Heart left ventricle (tissue), 16 donors: ENCODE measurements around the gene SCFD2. TPM values are rescaled to one million over a fixed set of nuclear protein-coding genes. Genes with fewer than 3 reads are reported as not detected.

ENCODE experiments used
- ATAC-seq, 4 donors: fragments of 200-7000 bp; cut with Tn5 transposase; one replicate each; pipeline ENCODE4 v1.9.1; 2020 to 2022; ENCODE audit warnings: moderate library complexity in 4 of 4, mild to moderate bottlenecking in 3 of 4, moderate number of reproducible peaks in 1 of 4
- DNase-seq, 5 donors: peaks; one replicate each; pipeline ENCODE4 v3.0.0-alpha.2; 2020
- H3K27ac ChIP-seq, 12 donors: fragments of 200-600 bp; sonication (generic) in 4 of 12; one replicate each; pipeline versions ENCODE4 v1.5.0 to v1.8.0; 2016 to 2022; ENCODE audit warnings: mild to moderate bottlenecking in 2 of 12
- H3K27me3 ChIP-seq, 9 donors: fragments of 200-600 bp; sonication (generic) in 2 of 9; one replicate each; pipeline versions ENCODE4 v1.5.1 to v1.8.0; 2016 to 2022; ENCODE audit warnings: mild to moderate bottlenecking in 3 of 9
- H3K36me3 ChIP-seq, 9 donors: fragments of 200-600 bp; sonication (generic) in 2 of 9; one replicate each; pipeline versions ENCODE4 v1.5.0 to v1.8.0; 2018 to 2022; ENCODE audit warnings: mild to moderate bottlenecking in 2 of 9
- H3K4me1 ChIP-seq, 12 donors: fragments of 200-600 bp; sonication (generic) in 4 of 12; one replicate each; pipeline versions ENCODE4 v1.5.0 to v1.8.0; 2016 to 2022; ENCODE audit warnings: mild to moderate bottlenecking in 3 of 12
- H3K4me3 ChIP-seq, 12 donors: fragments of 200-600 bp; sonication (generic) in 4 of 12; one replicate each; pipeline versions ENCODE4 v1.5.0 to v1.8.0; 2017 to 2022; ENCODE audit warnings: mild to moderate bottlenecking in 9 of 12, moderate library complexity in 4 of 12
- H3K9me3 ChIP-seq, 12 donors: fragments of 200-600 bp; sonication (generic) in 4 of 12; one replicate each; pipeline versions ENCODE4 v1.5.0 to v1.8.0; 2016 to 2022; ENCODE audit warnings: mild to moderate bottlenecking in 1 of 12
- POLR2A ChIP-seq, 2 donors: fragments of 450-650 bp; IDR thresholded peaks; one replicate each; pipeline ENCODE4 v1.6.1; 2017; ENCODE audit warnings: antibody characterized with exemption in 2 of 2, mild to moderate bottlenecking in 2 of 2, moderate library complexity in 2 of 2
- WGBS, 4 donors: extraction: QIAGEN DNeasy Blood & Tissue Kit in 2 of 4; methylation state at CpG; one replicate each; pipeline versions ENCODE4 v1.1.5 to v1.1.7; 2013 to 2018; 5-methylcytosine and 5-hydroxymethylcytosine counted together
- intact Hi-C, 10 donors: fragments of 100-400 bp; cut with DNase I; formaldehyde crosslinking; loops; one replicate each; pipeline versions ENCODE4 v1.11.1 to v1.14.2; 2022
- polyA plus RNA-seq, 2 donors: library from polyadenylated mRNA; stranded (reverse); fragments of 200-250 nt; gene quantifications; one replicate each; pipeline ENCODE4 v1.2.3, GENCODE V29; 2013
- total RNA-seq, 9 donors: library from RNA; depleted of rRNA in 2 of 9; stranded (reverse); fragments of >200 nt in 2 of 9; fragmentation: NEBNext Ultra II Directional in 3 of 9; extraction: Animal tissue kit (Norgen Biotek cat#: 25700) in 3 of 9; gene quantifications; one replicate each; pipeline versions ENCODE4 v1.1.0 to v1.2.4, GENCODE V29; 2016 to 2023
- TF ChIP-seq, protein P1 (sequence below), 12 donors: fragments of 200-600 bp; sonication (generic) in 4 of 12; IDR thresholded peaks; one replicate each; pipeline versions ENCODE4 v1.5.0 to v1.8.0; 2018 to 2022; ENCODE audit warnings: antibody characterized with exemption in 12 of 12, mild to moderate bottlenecking in 5 of 12
- donor health status: ischemic (EF 13 %, LVEDD 7.1; RV severe dilation, severe dysfunction).
- donor health status: healthy with polysubstance abuse.
- donor health status: DM: no; HTN: yes; CAD: no.
- donor health status: DM: no; HTN: no; CAD: no.
- donor health status: ischemic (EF 25% LVEDD 6.9; RV normal size, moderate dysfunction).
- donor health status: ischemic (EF 25% LVEDD 5.7; RV mildly dilated, moderate dysfunction).
- donor health status: healthy.
- donor health status: DM: yes; HTN: yes; CAD: no.
- donor health status: ischemic (EF 35%, LVEDD 5.7; RV mildly dilated, moderate dysfunction).
- donor health status: nonischemic (EF 11% LVEDD 7.7; RV severe dilation, severe dysfunction).
- donor health status: DM: yes; HTN: yes; CAD: no.
- donor health status: PGD.
- donor health status: ischemic (EF 29% LVEDD 5.4; RV normal size, mild dysfunction).
- donor health status: nonischemic (EF 23%, LVEDD 6.1; RV moderate dilation, normal function).

The SCFD2 gene
- total and polyA plus RNA-seq, 11 donors, result 3.7 to 14.0 (median 9.8) TPM

- DNase-seq, result peak in 4 of 5 donors; percentile 47 to 75 (median 62)
- no peak overlapping the region for H3K4me3 ChIP-seq
- H3K36me3 ChIP-seq, result peaks cover 0 to 22% (median 6%) of the 10 kb centered on the region in 9 donors
- ATAC-seq, result peak; percentile 53 to 67 (median 59)
- intact Hi-C loops, result loop anchor here in 4 of 10 donors (5.0 to 10.0 kb wide), 5 partner anchors 42 to 323 kb away; no protein-coding TSS in a partner anchor
- 40 to 63% (median 57%) methylated on average over 4 of the region's 4 CpGs for WGBS, 4 donors
- H3K27ac ChIP-seq, result peak overlapping the region in 5 of 12 donors; percentile 11 to 73 (median 59)
- no peaks in the 10 kb centered on the region for H3K27me3 ChIP-seq
- peaks cover 0 to 70% (median 42%) of the 10 kb centered on the region in 12 donors for H3K4me1 ChIP-seq
- TF ChIP-seq, protein P1, sequence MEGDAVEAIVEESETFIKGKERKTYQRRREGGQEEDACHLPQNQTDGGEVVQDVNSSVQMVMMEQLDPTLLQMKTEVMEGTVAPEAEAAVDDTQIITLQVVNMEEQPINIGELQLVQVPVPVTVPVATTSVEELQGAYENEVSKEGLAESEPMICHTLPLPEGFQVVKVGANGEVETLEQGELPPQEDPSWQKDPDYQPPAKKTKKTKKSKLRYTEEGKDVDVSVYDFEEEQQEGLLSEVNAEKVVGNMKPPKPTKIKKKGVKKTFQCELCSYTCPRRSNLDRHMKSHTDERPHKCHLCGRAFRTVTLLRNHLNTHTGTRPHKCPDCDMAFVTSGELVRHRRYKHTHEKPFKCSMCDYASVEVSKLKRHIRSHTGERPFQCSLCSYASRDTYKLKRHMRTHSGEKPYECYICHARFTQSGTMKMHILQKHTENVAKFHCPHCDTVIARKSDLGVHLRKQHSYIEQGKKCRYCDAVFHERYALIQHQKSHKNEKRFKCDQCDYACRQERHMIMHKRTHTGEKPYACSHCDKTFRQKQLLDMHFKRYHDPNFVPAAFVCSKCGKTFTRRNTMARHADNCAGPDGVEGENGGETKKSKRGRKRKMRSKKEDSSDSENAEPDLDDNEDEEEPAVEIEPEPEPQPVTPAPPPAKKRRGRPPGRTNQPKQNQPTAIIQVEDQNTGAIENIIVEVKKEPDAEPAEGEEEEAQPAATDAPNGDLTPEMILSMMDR (IDR thresholded peaks at IDR 0.05), result no peak
- no peak for TF ChIP-seq POLR2A (IDR thresholded peaks at IDR 0.05)
- H3K9me3 ChIP-seq, result no peaks in the 10 kb centered on the region
Measured at GRCh38 chr4:52870225-52870624, 495.6 kb downstream of the SCFD2 start.

DNA sequence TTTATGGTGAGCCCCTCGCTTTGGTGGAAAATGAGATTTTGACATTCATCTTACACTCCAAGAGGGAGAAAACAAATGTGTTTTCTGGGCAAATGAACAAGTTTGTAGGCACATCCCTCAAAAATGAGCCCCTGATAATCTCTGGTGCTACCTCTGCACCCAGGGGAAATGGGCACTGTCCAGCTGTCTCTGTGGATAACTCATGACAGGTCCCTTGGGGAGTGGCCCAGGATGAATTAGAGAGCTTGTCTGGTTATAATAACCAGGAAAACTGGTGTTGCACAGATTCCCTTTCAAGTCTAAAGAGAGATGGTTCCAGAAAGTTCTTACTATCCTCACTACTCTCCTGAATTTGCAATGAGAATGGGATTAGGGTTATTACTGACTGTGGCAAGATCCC lies 496.2 kb downstream of the SCFD2 start:
- 63 to 89% (median 83%) methylated on average over 1 of the region's 1 CpG for WGBS, 4 donors
- Histone ChIP-seq H3K4me3 (peak overlapping the region in 1 of 12 donors; percentile 6), H3K27me3 (no peaks in the 10 kb centered on the region), H3K36me3 (peaks cover 0 to 23% (median 6%) of the 10 kb centered on the region in 9 donors), H3K4me1 (peaks cover 0 to 76% (median 47%) of the 10 kb centered on the region in 12 donors), H3K9me3 (no peaks in the 10 kb centered on the region), H3K27ac (peak overlapping the region in 10 of 12 donors; percentile 34 to 81 (median 58))
- ATAC-seq (no peak), DNase-seq (no peak)
- no peak for TF ChIP-seq POLR2A (IDR thresholded peaks at IDR 0.05)
- TF ChIP-seq, protein P1 (IDR thresholded peaks at IDR 0.05), result no peak
- intact Hi-C loops, result loop anchor here (5.0 to 10.0 kb wide), 15 partner anchors 43 to 495 kb away; partner anchors contain the start of gene USP46 (in 1 of the 10)

- H3K27ac ChIP-seq, result peak overlapping the region in 10 of 12 donors; percentile 34 to 81 (median 58)
- no peaks in the 10 kb centered on the region for H3K9me3 ChIP-seq
- intact Hi-C loops, result loop anchor here (5.0 to 10.0 kb wide), 12 partner anchors 86 to 494 kb away; partner anchors contain the start of gene USP46 (in 1 of the 10)
- H3K36me3 ChIP-seq, result peaks cover 0 to 23% (median 6%) of the 10 kb centered on the region in 9 donors
- H3K4me3 ChIP-seq, result peak overlapping the region in 1 of 12 donors; percentile 6
- H3K27me3 ChIP-seq, result no peaks in the 10 kb centered on the region
- WGBS, 4 donors, result 20 to 46% (median 40%) methylated on average over 7 to 12 of the region's 12 CpGs
- peak; percentile 34 to 69 (median 55) for ATAC-seq
- peak; percentile 74 to 86 (median 81) for DNase-seq
- peaks cover 0 to 76% (median 47%) of the 10 kb centered on the region in 12 donors for H3K4me1 ChIP-seq
- TF ChIP-seq, protein P1 (IDR thresholded peaks at IDR 0.05), result no peak
- no peak for TF ChIP-seq POLR2A (IDR thresholded peaks at IDR 0.05)
Measured at GRCh38 chr4:52869196-52869595, 496.7 kb downstream of the SCFD2 start.

- H3K4me3 ChIP-seq, result no peak overlapping the region
Measured at GRCh38 chr4:52868133-52868532, 497.7 kb downstream of the SCFD2 start.

More at GRCh38 chr4:52868133-52868532, 497.7 kb downstream of the SCFD2 start:
- peak overlapping the region in 9 of 12 donors; percentile 34 to 81 (median 59) for H3K27ac ChIP-seq
- H3K9me3 ChIP-seq, result no peaks in the 10 kb centered on the region
- intact Hi-C loops, result loop anchor here (5.0 to 10.0 kb wide), 12 partner anchors 87 to 493 kb away; partner anchors contain the start of gene USP46 (in 1 of the 10)
- H3K36me3 ChIP-seq, result peaks cover 0 to 23% (median 6%) of the 10 kb centered on the region in 9 donors
- no peaks in the 10 kb centered on the region for H3K27me3 ChIP-seq
- ATAC-seq (peak; percentile 81 to 91 (median 88)), DNase-seq (peak; percentile 72 to 86 (median 80))
- TF ChIP-seq POLR2A (IDR thresholded peaks at IDR 0.05), result no peak
- TF ChIP-seq, protein P1 (IDR thresholded peaks at IDR 0.05), result peak in 8 of 12 donors; percentile 11 to 48 (median 22)
- WGBS, 4 donors, result 31 to 44% (median 41%) methylated on average over 8 of the region's 8 CpGs
- H3K4me1 ChIP-seq, result peaks cover 0 to 77% (median 43%) of the 10 kb centered on the region in 12 donors
